Measurements from ENCODE around the gene SIN3A.

DNA sequence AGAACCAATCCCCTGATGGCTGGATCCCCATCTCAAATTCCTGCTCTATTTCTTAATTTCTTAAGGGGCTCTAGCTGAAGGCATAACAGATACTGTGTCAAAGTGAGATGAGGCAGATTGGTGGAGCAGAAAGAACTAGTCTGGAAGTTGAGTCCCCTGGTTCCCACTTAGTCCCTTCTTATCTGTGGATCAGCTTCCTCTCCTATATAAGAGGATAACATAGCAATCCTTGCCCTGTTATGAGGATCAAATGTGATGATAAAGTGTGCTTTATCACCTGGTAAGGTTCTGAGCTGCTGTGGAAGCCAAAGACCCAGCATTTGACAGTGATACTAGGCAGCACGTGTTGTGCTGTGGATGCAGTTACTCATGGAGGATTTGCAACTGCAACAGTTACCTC lies 8.1 kb upstream of the SIN3A start:
- TF ChIP-seq, protein P1, sequence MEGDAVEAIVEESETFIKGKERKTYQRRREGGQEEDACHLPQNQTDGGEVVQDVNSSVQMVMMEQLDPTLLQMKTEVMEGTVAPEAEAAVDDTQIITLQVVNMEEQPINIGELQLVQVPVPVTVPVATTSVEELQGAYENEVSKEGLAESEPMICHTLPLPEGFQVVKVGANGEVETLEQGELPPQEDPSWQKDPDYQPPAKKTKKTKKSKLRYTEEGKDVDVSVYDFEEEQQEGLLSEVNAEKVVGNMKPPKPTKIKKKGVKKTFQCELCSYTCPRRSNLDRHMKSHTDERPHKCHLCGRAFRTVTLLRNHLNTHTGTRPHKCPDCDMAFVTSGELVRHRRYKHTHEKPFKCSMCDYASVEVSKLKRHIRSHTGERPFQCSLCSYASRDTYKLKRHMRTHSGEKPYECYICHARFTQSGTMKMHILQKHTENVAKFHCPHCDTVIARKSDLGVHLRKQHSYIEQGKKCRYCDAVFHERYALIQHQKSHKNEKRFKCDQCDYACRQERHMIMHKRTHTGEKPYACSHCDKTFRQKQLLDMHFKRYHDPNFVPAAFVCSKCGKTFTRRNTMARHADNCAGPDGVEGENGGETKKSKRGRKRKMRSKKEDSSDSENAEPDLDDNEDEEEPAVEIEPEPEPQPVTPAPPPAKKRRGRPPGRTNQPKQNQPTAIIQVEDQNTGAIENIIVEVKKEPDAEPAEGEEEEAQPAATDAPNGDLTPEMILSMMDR (conservative IDR thresholded peaks at IDR 0.05; ENCODE audit: low read depth, low read length), result no peak
- no peak for TF ChIP-seq EZH2 (IDR thresholded peaks at IDR 0.05; ENCODE audit: low read length, unreplicated experiment)

Measured in PC-3 (cell line).